Upper lobe of left lung (tissue), 6 donors: Measurements from ENCODE around the gene POFUT1. TPM values are rescaled to one million over a fixed set of nuclear protein-coding genes. Genes with fewer than 3 reads are reported as not detected.

Experiments used
- ATAC-seq, 2 donors: fragments of 200-7000 bp; cut with Tn5 transposase; one replicate each; pipeline ENCODE4 v1.9.1; 2022; ENCODE audit warnings: mild to moderate bottlenecking in 2 of 2, moderate library complexity in 2 of 2; ENCODE audit not compliant: low FRiP score in 2 of 2
- DNase-seq, 2 donors: peaks; one replicate each; pipeline ENCODE4 v3.0.0-alpha.2; 2019 to 2020
- H3K27ac ChIP-seq, 4 donors: fragments of 200-600 bp; sonication (generic); one replicate each; pipeline ENCODE4 v1.5.1; 2016 to 2019
- H3K27me3 ChIP-seq, 4 donors: fragments of 200-600 bp; sonication (generic); one replicate each; pipeline ENCODE4 v1.5.1; 2017 to 2019
- H3K36me3 ChIP-seq, 4 donors: fragments of 200-600 bp; sonication (generic); one replicate each; pipeline ENCODE4 v1.5.1; 2016 to 2019
- H3K4me1 ChIP-seq, 4 donors: fragments of 200-600 bp; sonication (generic); one replicate each; pipeline ENCODE4 v1.5.1; 2018 to 2019
- H3K4me3 ChIP-seq, 4 donors: fragments of 200-600 bp; sonication (generic); one replicate each; pipeline ENCODE4 v1.5.1; 2017 to 2019; ENCODE audit warnings: mild to moderate bottlenecking in 2 of 4, moderate library complexity in 1 of 4
- H3K9me3 ChIP-seq, 4 donors: fragments of 200-600 bp; sonication (generic); one replicate each; pipeline ENCODE4 v1.5.1; 2018 to 2019
- CTCF ChIP-seq, 6 experiments: fragments of 450-650 bp in 4 of 6; fragments of 200-600 bp in 2 of 6; sonication (generic) in 2 of 6; IDR thresholded peaks; one replicate each; pipeline ENCODE4 v1.5.1; 2016 to 2019; ENCODE audit warnings: antibody characterized with exemption in 6 of 6
- EP300 ChIP-seq, 4 donors: sonication (generic); formaldehyde crosslinking; IDR thresholded peaks; one replicate each; pipeline ENCODE4 v1.5.1; 2017; ENCODE audit warnings: antibody characterized with exemption in 4 of 4, control low read depth in 2 of 4
- POLR2A ChIP-seq, 4 donors: fragments of 450-650 bp; IDR thresholded peaks; one replicate each; pipeline ENCODE4 v1.5.1; 2016 to 2017; ENCODE audit warnings: antibody characterized with exemption in 4 of 4, mild to moderate bottlenecking in 2 of 4
- POLR2AphosphoS5 ChIP-seq, 2 donors: sonication (generic); formaldehyde crosslinking; IDR thresholded peaks; one replicate each; pipeline ENCODE4 v1.5.1; 2017; ENCODE audit warnings: antibody characterized with exemption in 2 of 2
- WGBS, 2 donors: methylation state at CpG; one replicate each; pipeline ENCODE4 v1.1.5; 2017 to 2018; 5-methylcytosine and 5-hydroxymethylcytosine counted together
- total RNA-seq, 6 donors: library from RNA; depleted of rRNA in 4 of 6; stranded (reverse); fragments of >200 nt in 4 of 6; gene quantifications; one replicate each; pipeline versions ENCODE4 v1.1.0 to v1.2.1, GENCODE V29; 2016 to 2021
- donor health status: DM: no; HTN: no; CAD: no; lungs with moderate emphysema.
- donor health status: DM: no; HTN: yes; CAD: no; lungs with severe emphysema.

POFUT1 gene
- total RNA-seq, 6 donors from 2014 or later = 12.6 to 31.5 (median 26.5) TPM

DNA sequence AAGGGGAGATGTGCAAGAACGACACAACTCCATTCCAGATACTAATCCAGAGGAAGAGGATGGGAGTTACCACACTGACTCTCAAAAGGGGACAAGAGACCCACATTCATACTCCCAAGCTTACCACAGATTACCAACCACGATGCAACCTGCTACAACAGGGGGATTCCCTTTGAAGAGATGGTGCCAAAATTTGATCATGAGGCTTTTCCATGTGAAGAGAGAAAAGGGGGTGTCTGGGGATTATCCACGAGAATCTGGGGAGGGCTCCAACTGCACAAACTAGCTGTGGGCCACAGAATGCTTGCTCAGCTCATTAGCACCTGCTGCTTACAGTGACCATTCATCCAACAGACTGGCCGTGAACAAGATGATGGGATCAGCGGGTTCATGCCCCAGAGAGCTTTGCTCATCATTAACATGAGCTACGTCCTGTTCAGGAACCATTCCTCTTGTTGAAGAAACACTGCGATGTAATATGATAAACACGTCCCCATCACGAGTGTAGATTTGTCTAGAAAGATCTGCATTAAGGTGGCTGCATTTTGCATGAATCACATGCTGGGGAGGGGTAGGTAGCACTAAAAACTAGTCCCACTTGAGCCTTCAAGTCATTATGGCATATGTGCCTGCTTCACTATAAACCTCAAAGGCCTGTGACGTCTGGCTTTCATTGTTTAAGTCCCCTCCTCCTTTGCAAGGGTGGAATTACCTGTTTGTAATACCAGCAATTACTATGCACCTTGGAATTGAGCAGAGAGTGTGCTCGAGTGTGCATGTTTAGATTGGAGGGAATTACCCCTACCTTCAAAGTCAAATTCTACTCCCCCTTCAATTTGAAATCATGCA, 4.1 kb upstream of the POFUT1 start:
- 55 to 64% methylated on average over 11 of the region's 11 CpGs for WGBS, 2 donors
- peaks cover 55 to 77% (median 74%) of the 10 kb centered on the region in 4 donors for H3K4me1 ChIP-seq

GRCh38 chr20:32204205-32205109, 3.2 kb upstream of the POFUT1 start:
- ATAC-seq (no peak), DNase-seq (peak in 1 of 2 donors; percentile 48)
- WGBS, 2 donors = 44 to 61% methylated on average over 4 of the region's 4 CpGs
- TF ChIP-seq POLR2A (IDR thresholded peaks at IDR 0.05) (no peak), CTCF (IDR thresholded peaks at IDR 0.05) (no peak), POLR2AphosphoS5 (IDR thresholded peaks at IDR 0.05) (peak in 1 of 2 donors; percentile 28), EP300 (IDR thresholded peaks at IDR 0.05) (peak in 1 of 4 donors; percentile 36)
- H3K27ac ChIP-seq = peak overlapping the region; percentile 91 to 98 (median 92)
- H3K36me3 ChIP-seq = peaks cover 10 to 25% (median 16%) of the 10 kb centered on the region in 4 donors
- peak overlapping the region in 2 of 4 donors; percentile 7 to 68 for H3K4me3 ChIP-seq
- H3K27me3 ChIP-seq = no peaks in the 10 kb centered on the region
- no peaks in the 10 kb centered on the region for H3K9me3 ChIP-seq
- peaks cover 56 to 76% (median 71%) of the 10 kb centered on the region in 4 donors for H3K4me1 ChIP-seq

More for the DNA sequence above, 4.1 kb upstream of the POFUT1 start:
- ATAC-seq (no peak), DNase-seq (peak in 1 of 2 donors; percentile 31)
- TF ChIP-seq POLR2AphosphoS5 (IDR thresholded peaks at IDR 0.05) (no peak), POLR2A (IDR thresholded peaks at IDR 0.05) (no peak), EP300 (IDR thresholded peaks at IDR 0.05) (no peak), CTCF (IDR thresholded peaks at IDR 0.05) (no peak)
- Histone ChIP-seq H3K4me3 (no peak overlapping the region), H3K36me3 (peaks cover 11 to 33% (median 22%) of the 10 kb centered on the region in 4 donors), H3K27me3 (no peaks in the 10 kb centered on the region), H3K27ac (peak overlapping the region; percentile 91 to 98 (median 92)), H3K9me3 (no peaks in the 10 kb centered on the region)

DNA sequence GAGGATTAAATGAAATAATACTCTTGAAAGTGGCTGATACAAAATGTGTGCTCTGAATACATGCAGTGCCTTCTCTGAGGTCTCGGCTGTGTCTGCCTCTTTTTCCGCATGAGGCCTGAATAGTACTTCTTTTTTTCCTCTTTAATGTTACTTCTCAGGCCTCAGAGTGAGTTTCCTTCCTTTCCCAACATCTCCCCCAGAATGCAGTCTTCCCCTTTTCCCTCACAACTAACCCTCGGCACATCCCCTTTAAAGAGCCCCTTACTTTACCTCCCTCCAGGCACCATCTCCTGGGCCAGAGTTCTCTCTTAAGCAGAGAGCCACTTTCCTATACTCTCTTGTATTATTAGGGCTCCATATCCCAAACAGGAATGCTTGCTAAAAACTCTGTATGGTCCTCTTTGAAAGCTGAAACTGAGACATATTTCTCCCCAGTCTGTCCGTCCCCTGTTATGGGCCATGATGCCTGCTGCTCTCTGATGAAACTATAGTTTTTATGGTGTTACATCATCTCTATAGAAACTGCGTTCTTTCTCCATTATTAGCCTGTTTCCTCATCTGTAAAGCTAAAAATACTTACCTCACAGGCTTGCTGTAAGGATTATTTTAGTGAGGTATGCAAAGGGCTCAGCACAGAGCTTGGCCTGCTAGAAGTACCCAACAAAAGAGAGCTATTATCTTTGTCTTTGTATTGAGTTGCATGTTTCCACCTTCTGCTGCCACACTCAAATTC, 2.4 kb upstream of the POFUT1 start:
- Histone ChIP-seq H3K27ac (peak overlapping the region; percentile 91 to 98 (median 92)), H3K4me3 (peak overlapping the region in 2 of 4 donors; percentile 68 to 98), H3K36me3 (peaks cover 4 to 21% (median 12%) of the 10 kb centered on the region in 4 donors), H3K4me1 (peaks cover 56 to 74% (median 71%) of the 10 kb centered on the region in 4 donors), H3K9me3 (no peaks in the 10 kb centered on the region), H3K27me3 (no peaks in the 10 kb centered on the region)
- ATAC-seq (no peak), DNase-seq (no peak)
- no peak for TF ChIP-seq POLR2AphosphoS5 (IDR thresholded peaks at IDR 0.05)
- TF ChIP-seq POLR2A (IDR thresholded peaks at IDR 0.05) = no peak
- no peak for TF ChIP-seq CTCF (IDR thresholded peaks at IDR 0.05)
- TF ChIP-seq EP300 (IDR thresholded peaks at IDR 0.05) = no peak
- WGBS, 2 donors = 40 to 43% methylated on average over 5 of the region's 5 CpGs
